Measurements from ENCODE around the gene SMIM5.
"Not testable (repeated sequence)": the region's sequence is repeated elsewhere in the genome, so short reads cannot be mapped to it uniquely, and the experiment has no call there.

SMIM5 gene

DNA sequence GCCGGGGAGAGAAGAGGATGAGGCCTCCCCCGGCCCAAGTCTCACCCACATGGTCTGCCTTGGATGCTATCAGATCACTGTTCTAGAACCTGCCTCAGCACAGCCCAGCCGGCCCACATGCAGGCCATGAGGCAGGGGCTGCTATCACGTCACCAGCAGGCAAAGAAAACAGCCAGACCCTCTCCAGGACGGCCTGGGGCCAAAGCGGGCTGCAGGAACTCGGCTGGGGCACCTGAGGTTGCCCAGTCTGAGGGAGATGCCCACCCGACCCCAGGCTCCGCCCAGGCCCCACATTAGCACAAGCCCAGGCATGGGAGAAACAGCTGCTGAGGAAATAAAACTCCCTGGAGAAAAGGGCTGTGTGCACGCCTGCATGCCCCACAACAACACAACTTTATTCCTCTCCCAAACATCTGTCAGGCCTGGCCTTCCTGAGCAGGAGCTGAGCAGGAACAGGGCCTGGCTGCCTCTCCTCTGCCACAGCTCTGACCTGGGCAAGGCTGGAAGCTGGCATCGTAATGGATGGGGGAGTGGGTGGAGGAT lies 6.7 kb upstream of the SMIM5 start:
- no peak for DNase-seq

DNA sequence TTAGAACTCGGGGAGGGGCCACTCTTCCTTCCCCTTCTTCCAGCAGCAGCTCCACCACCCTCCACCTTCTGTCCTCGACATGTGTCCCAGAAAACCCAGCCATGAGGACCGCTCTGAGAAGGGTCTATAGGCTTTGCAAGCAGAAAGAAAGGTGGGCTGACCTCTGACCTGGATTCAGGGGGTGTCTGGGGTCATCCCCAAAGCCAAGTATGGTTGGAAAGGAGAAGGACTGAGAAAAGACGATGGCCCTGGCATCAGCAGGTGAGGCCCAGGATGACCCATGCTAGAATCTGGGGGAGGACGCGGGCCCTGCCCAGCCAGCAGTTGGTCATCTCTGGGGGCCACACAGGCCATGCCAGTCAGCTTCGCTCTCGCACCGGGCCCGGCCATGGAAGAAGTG lies 6.1 kb upstream of the SMIM5 start:
- no peak for DNase-seq

DNA sequence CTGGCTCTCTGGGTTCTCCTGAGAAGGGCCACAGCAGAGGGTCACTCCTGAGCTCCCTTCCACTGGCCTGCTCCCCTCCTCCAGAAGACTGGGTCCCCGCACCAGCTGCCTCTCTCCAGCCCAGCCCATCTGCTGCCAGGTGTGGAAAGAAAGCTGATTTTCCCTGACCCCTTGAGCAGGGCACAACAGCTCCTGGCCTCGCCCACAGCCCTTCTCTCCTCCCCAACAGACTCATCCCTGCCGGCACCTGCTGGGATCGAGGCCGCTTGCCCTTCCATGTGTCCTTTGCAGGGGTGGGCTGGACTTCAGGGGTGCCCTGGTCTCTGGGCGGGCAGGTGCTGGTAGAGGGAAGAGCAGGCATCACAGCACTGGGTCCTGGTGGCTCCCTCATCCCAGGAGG lies 4.8 kb upstream of the SMIM5 start:
- DNase-seq = no peak

DNA sequence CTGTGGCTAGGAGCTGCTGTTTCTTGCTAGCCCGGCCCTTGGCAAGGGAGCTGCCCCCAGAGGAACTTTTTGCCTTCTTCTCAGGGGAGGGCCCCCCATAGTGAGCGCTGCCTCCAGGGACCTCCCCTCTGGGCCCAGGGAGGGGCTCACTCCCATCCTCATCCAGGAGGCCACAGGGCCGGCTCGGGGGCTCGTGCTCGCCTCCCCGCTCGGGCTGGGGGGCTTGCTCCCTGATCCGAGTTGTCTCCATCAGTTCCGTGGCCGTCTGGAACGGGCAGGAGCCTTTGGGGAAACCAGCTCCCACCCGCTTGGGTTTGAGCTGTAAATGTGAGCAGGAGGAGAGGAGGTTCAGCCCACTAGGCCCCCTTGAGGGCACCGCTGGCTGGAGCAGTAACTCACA lies 4.1 kb upstream of the SMIM5 start:
- DNase-seq = no peak

DNA sequence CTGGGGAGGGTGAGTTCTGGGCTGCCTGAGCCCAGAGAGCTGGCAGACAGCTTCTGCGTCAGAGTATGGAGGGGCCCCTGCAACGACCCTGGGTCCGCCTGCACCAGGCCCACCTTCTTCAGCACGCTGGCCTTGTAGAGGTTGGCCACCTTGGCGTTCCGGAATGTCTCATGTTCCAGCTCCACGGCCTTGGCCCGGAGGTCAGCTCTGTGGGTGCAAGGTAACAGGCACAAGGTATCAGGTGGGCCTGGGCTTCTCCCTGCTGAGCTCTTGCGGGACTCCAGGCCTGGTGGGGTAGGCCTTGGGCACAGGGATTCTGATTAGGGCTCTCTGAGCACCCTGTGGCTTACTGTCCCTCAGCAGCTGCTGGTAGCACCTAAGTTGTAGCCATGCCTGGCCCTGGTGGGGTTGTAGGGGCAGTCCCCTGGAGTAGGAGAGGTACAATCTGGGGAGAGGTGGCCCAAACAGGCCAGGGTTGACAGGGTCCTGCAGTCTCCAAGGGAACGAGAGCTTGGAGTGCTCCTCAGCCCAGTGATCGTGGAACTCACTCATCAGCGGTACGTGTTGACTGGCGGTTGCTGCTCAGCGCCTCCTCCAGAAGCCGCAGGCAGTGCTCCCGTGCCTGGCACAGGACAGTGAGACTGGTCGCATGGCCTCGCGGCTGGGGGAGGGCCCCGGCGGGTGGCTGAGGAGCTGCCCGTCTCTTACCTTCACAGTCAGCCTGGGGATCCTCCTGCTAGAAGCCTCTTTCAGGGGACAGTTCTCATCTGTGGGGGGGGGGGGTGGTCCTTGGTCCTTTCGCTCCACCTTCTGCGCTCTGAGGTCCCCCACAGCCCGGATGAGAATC lies 2.9 kb upstream of the SMIM5 start:
- no peak for DNase-seq

DNA sequence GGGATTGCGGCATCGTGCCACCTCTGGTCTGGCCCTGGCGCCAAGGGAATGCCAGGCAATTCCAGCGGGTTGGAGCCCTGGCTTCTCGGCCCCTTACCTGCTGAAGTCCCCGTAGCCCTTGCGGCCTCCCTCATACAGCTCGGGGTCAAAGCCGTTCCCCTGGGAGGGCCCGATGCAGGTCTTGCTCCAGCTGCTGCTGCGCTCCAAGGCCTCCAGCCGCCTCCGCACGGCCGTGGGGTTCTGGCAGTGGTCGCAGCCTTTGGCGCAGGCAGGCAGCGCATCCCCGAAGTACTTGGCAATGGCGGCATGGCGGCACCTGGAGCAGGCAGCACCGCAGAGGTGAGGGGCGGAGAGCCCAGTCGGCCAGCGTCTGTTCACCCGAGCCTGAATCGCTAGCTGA lies 1.9 kb upstream of the SMIM5 start:
- no peak for DNase-seq

DNA sequence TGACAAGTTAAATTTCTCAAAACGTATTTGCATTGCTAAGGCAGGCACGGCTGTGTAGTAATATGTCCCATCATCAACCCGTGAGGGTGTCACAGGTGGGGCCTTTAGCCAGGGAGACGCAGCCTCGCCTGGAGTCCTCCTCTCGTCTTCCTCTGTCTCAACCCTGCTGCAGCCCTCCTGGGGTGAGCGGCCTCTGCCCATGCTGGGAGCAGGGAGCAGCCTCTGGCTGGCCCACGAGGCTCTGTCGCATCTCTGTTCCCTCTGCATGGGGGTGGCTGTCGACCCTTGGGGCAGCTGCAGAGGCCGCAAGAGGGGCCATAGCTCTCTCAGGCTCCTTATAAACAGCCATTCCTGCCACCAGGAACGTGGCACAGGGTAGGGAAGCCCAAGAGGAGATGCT lies 806 bp upstream of the SMIM5 start:
- no peak for DNase-seq

DNA sequence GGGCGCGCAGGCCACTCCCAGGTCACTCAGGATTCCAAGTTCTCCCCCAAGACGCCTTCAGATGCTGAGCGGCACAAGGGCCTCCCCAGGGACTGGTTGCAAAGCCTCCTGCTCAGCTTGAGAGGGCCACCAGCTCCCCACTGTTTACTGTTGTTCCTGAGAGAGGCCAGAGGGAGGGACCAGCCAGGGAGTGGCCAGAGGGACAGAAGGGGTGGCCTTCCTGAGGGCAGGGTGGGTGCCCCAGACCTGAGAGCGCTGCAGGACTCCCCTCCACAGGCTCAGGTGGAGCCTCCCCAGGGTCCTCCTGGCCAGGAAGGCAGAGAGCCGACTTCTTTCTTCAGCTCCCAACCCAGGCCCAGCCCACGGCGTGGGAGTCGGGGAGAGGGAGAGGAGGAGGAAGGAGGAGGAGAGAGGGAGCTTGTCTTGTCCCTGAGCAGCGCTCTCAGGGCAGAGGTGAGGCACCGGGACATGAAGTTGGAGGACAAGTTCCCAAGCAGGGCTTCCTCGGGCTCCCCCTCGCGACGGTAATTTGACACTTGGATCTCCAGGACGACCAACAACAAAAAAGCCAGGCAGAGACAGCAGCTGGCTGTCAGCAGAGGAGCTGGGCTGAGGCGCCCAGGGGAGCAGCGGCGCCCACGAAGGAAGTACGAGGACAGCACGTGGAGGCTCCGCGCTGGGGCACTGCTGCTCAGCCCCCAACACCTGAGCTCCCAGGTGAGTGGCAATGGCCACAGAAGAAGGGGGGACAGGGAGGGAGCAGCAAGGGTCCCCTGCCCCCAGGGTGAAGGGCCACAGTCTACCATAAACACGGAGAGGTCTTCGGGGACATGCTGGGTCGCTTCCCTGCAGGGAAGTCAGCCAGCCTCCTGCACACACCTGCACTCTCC lies 497 bp downstream of the SMIM5 start:
- DNase-seq = peak; percentile 45

DNA sequence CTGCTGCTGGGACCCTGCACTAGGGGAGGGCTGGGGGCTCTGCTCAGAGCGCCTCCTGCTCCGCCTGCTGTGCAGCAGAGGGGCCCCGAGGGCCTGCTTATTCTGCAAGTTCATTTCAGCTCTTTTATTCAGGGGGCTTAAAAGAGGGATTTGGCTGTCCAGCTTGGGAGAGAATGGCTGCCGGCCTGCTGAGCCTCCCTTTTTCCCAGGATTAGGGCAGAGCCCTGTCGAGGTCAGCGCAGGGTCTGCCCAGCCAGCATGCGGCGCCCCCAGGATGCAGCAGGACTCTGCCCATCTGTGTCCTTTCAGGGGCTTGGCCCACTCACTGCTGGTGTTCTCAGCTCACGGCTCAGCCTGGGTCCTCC lies 1.1 kb downstream of the SMIM5 start:
- DNase-seq = no peak

DNA sequence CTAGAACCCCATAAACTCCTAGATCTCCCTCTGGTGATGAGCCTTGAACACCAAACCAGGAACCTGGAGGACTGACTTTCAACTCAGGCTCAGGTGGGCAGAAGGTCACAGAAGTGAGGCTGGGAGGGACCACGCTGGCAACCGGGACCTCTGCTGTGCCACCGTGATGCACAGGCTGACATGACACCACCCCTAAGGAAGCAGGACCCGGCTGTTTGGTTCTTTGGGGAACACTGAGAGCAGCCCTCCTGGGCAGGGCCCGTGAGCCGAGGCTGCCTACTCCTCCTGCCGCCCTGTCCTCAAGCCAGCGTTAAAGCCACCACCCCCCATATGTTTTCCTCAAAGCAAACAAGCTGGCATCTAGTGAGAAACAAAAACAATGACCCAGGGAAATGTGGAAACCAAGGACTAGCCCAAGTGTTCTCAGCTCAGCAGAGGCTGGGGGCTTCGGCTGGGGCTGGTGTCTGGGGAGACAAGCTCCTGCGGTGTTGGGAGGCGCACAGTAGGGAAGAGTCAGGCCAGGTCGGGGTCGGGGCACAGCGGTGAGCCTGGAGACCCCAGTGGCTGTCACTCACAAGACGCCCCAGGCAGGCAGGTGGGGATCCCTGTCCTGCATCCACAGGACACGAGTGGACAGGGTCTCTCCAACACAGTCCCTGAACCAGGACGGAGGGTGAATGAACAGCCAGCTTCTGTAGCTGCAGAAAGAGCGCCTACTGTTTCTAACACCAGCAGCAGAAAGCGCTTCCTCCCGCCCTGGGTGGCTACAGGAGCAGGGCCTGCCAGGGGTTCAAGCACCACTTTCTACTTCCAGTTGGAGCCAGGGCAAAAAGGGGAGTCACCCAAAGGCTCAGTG lies 1.7 kb downstream of the SMIM5 start:
- DNase-seq = no peak

DNA sequence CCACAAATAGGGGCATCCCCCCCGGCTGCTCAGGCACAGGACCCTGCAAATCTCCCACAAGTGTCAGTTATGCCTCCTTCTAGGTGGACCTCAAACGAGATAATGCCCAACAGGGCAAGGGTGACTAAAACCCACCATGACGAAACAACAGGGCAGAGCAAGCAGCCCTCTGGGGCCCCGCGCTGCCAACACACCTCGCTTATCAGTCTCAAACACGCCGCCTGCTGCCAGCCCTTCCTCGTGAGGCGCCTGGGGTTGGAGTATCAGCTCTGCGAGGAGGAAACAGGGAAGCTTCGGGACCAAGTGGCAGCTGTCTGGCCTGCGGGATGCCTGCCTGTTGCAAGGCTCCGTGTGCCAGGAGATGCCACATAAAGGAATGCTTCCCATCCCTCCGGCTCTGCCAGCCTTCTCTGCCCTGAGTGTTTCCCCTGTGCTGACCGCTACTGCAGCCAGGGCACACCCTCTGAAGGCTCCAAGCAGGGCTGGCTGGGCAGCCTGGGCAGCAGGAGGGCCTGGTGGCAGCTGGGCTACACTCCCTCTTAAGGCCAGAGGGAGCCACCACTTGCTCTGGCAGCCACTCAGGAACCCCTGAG lies 2.5 kb downstream of the SMIM5 start:
- no peak for DNase-seq

DNA sequence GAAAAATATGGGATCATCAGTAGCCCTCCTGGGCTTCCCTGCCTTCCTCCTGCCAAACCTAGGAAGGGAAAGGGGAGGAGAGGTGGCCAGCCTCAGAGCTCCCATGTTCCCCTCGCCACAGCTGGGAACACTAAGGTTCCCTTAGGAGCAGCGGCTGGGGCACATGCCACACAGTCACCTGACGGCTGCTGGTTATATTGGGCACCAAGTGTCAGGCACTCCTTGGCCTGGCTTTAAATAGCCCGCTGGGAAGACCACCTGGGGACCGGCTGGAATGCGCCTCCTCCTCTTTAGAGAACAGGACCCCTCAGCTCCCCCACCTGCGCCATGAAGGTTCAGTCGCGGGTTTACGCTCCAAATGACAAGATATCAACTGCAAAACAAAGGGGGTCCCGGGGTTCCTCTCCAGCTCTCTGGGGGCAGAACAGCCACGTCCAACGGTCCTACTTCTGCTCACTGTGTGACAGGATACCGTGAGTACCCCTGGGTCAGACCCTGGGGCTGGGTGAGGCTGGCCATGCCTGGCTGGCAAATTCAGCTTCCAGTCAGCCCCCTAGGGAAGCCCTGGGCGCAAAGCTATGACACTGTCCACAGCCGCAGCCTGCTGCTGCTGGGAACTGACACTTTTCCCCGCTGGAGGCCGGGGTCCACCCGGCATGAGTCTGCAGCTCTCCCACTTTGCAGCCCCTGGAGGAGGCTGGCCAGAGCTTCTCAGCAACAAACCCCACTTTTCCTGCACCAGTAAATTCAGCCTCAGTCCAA lies 3.3 kb downstream of the SMIM5 start:
- DNase-seq = no peak

DNA sequence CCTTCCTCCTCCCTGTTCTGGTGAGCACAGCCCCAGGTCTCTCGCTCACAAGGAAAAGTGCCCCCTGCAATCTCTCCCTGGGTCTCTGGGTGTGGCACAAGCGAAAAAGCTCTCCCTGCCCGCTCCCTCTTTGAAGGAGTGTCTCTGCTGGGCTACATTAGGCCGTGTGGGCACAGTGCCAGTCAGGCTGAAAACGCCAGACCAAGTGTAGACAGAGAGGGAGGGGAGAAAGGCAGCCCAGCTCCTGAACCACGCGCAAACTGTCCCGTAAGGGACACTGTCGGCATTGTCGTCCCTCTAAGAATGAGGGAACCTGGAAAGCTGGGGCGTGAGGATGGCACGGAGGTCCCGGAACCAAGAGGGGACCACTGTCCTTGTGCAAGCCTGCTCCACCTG lies 3.9 kb downstream of the SMIM5 start:
- DNase-seq = no peak

DNA sequence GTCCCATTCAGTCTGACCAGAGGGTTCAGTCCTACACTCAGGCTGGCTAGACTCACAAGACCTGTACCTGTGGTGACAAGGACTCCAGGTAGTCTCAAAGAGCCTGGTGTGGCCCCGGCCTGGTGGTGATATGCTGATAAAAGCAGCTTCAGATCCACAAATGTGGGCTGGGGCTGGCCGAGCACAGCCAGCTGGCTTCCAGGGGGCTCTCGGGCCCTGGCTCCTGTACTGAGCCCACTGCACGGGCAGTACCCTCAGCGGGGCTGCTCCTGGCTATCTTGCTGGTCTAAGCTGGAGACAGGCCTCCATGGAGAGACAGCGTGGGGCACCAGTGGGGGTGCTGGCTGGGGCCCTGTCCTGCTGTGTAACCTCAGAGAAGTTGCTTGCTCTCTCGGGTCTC lies 4.3 kb downstream of the SMIM5 start:
- DNase-seq = no peak

DNA sequence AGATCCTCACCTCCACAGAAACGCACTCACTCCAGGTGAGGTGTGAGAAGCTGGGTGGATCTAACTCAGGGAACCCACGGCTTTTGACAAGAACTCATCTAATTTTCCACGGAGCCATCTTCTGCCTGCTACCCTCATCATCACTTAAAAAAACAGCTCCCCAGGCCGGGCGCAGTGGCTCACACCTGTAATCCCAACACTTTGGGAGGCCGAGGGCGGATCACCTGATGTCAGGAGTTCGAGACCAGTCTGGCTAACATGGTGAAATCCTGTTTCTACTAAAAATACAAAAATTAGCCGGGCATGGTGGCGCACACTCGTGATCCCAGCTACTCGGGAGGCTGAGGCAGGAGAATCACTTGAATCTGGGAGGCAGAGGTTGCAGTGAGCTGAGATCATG lies 4.8 kb downstream of the SMIM5 start:
- DNase-seq = not testable (repeated sequence)

DNA sequence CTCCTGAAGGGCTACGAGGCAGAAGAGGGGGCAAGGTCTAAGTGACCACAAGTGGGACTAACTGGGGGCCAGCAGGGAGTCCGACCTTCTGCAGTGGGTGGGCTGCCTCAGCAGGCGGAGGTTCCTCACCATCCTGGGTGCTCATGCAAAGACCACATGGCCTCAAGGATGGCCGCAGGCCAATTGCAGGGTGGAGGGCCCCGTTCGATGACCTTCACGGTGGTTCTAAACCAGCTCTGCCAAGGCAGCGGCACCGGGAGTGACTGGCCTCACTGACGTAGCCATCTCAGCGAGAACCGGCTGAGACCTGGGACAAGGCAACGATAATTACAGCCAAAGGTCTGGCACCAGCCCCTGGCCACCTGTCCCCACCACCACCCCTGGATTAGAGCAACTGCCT lies 5.7 kb downstream of the SMIM5 start:
- no peak for DNase-seq

DNA sequence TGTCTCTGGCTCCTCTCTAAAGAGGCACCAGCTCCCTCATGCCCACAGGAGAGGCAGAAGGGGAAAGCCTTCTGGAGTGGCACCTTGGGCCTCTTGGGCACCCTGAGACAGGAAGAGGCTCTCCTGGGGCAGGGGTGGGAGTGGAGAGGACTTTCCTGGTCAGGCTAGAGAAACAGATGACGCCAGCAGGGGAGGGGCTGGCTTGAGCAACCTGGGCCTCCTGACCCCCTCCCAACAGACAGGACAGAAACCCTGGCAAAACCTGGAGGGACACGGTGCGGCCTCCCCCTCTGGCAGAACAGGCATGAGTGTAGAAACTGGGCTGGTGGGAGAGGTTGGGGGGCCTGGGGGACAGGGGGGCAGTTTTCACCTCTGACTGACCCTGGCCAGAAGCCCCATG lies 6.1 kb downstream of the SMIM5 start:
- no peak for DNase-seq

DNA sequence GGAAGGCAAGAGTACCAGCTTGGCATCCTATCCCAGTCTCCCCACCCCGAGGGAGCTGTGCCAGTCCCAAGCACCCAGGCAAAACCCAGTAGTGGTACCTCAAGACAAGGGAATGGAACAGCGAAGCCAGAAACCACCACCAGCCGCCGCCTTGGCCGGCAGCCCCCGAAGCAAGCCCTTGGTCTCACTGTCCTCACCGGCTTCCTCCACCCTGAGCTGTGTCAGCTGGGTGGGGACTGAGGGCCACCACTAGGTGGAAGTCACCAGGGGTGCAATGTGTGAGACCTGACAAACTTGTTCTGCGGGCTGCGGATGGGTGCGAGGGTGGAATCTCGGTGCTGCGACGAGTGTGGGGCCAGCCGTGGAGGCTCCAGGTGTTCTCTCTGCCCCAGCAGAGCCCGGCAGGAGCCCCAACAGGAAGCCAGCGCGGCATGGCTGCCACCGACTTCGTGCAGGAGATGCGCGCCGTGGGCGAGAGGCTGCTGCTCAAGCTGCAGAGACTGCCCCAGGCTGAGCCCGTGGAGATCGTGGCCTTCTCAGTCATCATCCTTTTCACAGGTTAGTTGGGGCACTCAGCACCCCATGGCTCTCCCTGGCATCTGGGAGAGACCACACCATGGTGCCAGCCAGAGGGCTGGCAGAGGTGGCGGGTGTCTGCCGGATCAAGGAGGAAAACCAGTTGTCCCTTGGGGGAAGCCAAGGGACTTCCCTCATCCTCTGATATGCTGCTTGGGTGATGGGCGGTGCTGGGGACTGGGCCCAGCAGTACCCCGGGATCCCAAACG lies 6.7 kb downstream of the SMIM5 start:
- DNase-seq = no peak

DNA sequence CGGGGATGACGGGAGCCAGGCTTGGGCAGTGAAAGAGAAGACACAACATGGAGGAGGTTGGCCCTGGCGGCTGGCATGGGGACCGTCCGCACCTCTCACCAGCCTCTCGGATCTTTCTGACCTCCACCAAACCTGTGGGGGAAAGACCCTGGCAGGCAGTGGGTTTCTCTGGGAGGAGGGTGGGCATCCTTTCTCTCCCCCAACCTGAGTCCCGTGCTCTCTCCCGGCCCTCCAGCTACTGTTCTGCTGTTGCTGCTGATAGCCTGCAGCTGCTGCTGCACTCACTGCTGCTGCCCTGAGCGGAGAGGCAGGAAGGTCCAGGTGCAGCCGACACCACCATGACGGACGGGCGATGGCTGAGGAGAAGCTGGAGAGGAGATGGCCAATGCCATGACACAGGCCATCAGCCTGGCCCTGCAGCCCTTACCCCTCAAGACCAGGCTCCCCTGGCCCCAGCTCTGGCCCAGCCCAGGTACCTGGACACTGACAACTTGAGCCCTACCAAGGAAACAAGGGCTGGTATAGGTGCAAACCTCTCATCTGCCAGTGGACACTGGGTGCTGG lies 7.4 kb downstream of the SMIM5 start:
- DNase-seq = no peak

DNA sequence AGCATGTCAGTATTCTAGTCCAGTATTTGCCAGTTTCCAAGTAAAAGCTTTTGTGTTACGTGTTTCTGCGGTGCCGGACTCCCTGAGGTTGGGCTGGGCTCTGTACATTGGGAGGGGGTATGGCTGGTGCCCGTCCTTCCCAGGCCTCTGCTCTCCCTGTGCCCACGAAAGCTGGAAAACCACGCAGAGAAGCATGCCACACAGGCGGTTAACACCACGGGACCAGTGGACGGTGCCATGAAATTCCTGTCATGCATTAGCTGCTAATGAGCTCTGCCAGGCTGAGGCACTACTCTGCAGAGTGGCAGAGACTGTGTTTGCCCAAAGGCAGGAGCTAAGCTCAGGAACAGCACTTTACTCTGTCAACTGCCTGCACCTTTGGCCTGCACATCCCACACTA lies 8.1 kb downstream of the SMIM5 start:
- no peak for DNase-seq
